GM23338 (cell line): Measurements from ENCODE around the gene ADRA2B. TPM values are rescaled to one million over a fixed set of nuclear protein-coding genes. Genes with fewer than 3 reads are reported as not detected.

Source experiments
- ATAC-seq: fragments of 200-7000 bp; cut with Tn5 transposase; 3 replicates; pipeline ENCODE4 v1.9.1; 2020
- DNase-seq: peaks from one replicate; pipeline ENCODE4 v3.0.0-alpha.2; 2015; ENCODE audit warnings: low spot score
- H2AFZ ChIP-seq: fragments of 200-600 bp; sonication (generic); 2 replicates; pipeline ENCODE4 v1.8.0; 2016; ENCODE audit warnings: antibody characterized with exemption, mild to moderate bottlenecking, moderate library complexity
- H3F3A ChIP-seq: fragments of 200-600 bp; sonication (generic); replicated peaks from 2 replicates; pipeline ENCODE4 v1.8.0; 2017; ENCODE audit warnings: antibody characterized with exemption, mixed run types, low read depth
- H3K27ac ChIP-seq: fragments of 200-600 bp; sonication (generic); 2 replicates; pipeline ENCODE4 v1.6.1; 2016; ENCODE audit warnings: low read depth
- H3K27me3 ChIP-seq: fragments of 200-600 bp; sonication (generic); 2 replicates; pipeline ENCODE4 v1.8.0; 2016; ENCODE audit warnings: mild to moderate bottlenecking, mixed run types, moderate library complexity; ENCODE audit not compliant: insufficient read depth
- H3K36me3 ChIP-seq: fragments of 200-600 bp; sonication (generic); 2 replicates; pipeline ENCODE4 v1.8.0; 2016; ENCODE audit warnings: mild to moderate bottlenecking; ENCODE audit not compliant: insufficient read depth
- H3K4me1 ChIP-seq: fragments of 200-600 bp; sonication (generic); 2 replicates; pipeline ENCODE4 v1.8.0; 2016; ENCODE audit warnings: mild to moderate bottlenecking, moderate library complexity; ENCODE audit not compliant: insufficient read depth
- H3K4me2 ChIP-seq: fragments of 200-600 bp; sonication (generic); 2 replicates; pipeline ENCODE4 v1.7.1; 2017; ENCODE audit warnings: mixed run types
- H3K4me3 ChIP-seq: fragments of 200-600 bp; sonication (generic); 2 replicates; pipeline ENCODE4 v1.6.1; 2016; ENCODE audit warnings: mixed run types
- H3K79me2 ChIP-seq: fragments of 200-600 bp; sonication (generic); replicated peaks from 2 replicates; pipeline ENCODE4 v1.8.0; 2017; ENCODE audit warnings: mild to moderate bottlenecking; ENCODE audit not compliant: insufficient read depth
- H3K9me2 ChIP-seq: fragments of 200-600 bp; sonication (generic); 2 replicates; pipeline ENCODE4 v1.8.0; 2017; ENCODE audit not compliant: insufficient read depth
- H4K20me1 ChIP-seq: fragments of 200-600 bp; sonication (generic); replicated peaks from 2 replicates; pipeline ENCODE4 v1.8.0; 2017; ENCODE audit warnings: mild to moderate bottlenecking; ENCODE audit not compliant: insufficient read depth
- H3K27ac Mint-ChIP-seq: 2 replicates; pipeline ENCODE4 v1.8.0; 2020; ENCODE audit warnings: inconsistent platforms, mild to moderate bottlenecking, moderate library complexity, mixed read lengths
- H3K27me3 Mint-ChIP-seq: 3 replicates; pipeline ENCODE4 v1.8.0; 2022; ENCODE audit warnings: low read depth, mild to moderate bottlenecking, moderate library complexity, mixed read lengths, inconsistent platforms; ENCODE audit not compliant: insufficient read depth, poor library complexity
- H3K36me3 Mint-ChIP-seq: 3 replicates; pipeline ENCODE4 v1.8.0; 2021; ENCODE audit warnings: low read depth, mild to moderate bottlenecking, inconsistent platforms, moderate library complexity, mixed read lengths
- H3K4me1 Mint-ChIP-seq: 3 replicates; pipeline ENCODE4 v1.8.0; 2020; ENCODE audit warnings: mild to moderate bottlenecking, inconsistent platforms, mixed read lengths
- H3K4me3 Mint-ChIP-seq: 3 replicates; pipeline ENCODE4 v1.8.0; 2021; ENCODE audit warnings: moderate library complexity, mild to moderate bottlenecking, inconsistent platforms, mixed read lengths
- H3K9me3 Mint-ChIP-seq: 3 replicates; pipeline ENCODE4 v1.8.0; 2020; ENCODE audit warnings: moderate library complexity, mild to moderate bottlenecking, inconsistent platforms, mixed read lengths
- CREB1 ChIP-seq: fragments of 250-450 bp; sonication (Bioruptor Pico); IDR thresholded peaks from 2 replicates; pipeline ENCODE4 v1.5.0; 2020; ENCODE audit warnings: low read depth, mild to moderate bottlenecking, moderate library complexity
- EZH2 ChIP-seq: fragments of 200-600 bp; sonication (generic); IDR thresholded peaks from one replicate; pipeline ENCODE4 v1.8.0; 2017; ENCODE audit warnings: antibody characterized with exemption, mild to moderate bottlenecking, low read depth; ENCODE audit not compliant: unreplicated experiment
- EZH2phosphoT487 ChIP-seq: fragments of 200-600 bp; sonication (generic); IDR thresholded peaks from one replicate; pipeline ENCODE4 v1.8.1; 2018; ENCODE audit warnings: antibody characterized with exemption; ENCODE audit not compliant: unreplicated experiment
- JUNB ChIP-seq: IDR thresholded peaks from one replicate; pipeline ENCODE4 v1.6.1; 2016; ENCODE audit warnings: antibody characterized with exemption; ENCODE audit not compliant: unreplicated experiment
- NANOG ChIP-seq: IDR thresholded peaks from 2 replicates; pipeline ENCODE4 v1.6.1; 2016; ENCODE audit warnings: antibody characterized with exemption, borderline replicate concordance
- POLR2AphosphoS5 ChIP-seq: IDR thresholded peaks from 2 replicates; pipeline ENCODE4 v1.6.1; 2016; ENCODE audit warnings: antibody characterized with exemption, low read depth
- STAT1 ChIP-seq: IDR thresholded peaks from one replicate; pipeline ENCODE4 v1.6.1; 2016; ENCODE audit warnings: antibody characterized with exemption; ENCODE audit not compliant: unreplicated experiment
- ZNF114 ChIP-seq: fragments of 250-450 bp; sonication (Bioruptor Pico); IDR thresholded peaks from 2 replicates; pipeline ENCODE4 v1.5.0; 2020; ENCODE audit warnings: mild to moderate bottlenecking, moderate library complexity
- ZNF331 ChIP-seq: fragments of 250-450 bp; sonication (Bioruptor Pico); IDR thresholded peaks from 2 replicates; pipeline ENCODE4 v1.5.0; 2020; ENCODE audit warnings: low read depth, mild to moderate bottlenecking, moderate library complexity
- polyA plus RNA-seq: library from polyadenylated mRNA; unstranded; fragments of >200 nt; fragmentation: Nextera tagmentation; extraction: Ambion mirVana; gene quantifications from 2 replicates; pipeline ENCODE4 v1.2.1, GENCODE V29; 2016
- total RNA-seq: library from RNA; depleted of rRNA; stranded (reverse); fragments of >200 nt; shearing (Covaris generic); gene quantifications from 2 replicates; pipeline ENCODE4 v1.2.3, GENCODE V29; 2014
- TF ChIP-seq, protein P1 (sequence below): fragments of 250-450 bp; sonication (Bioruptor Pico); IDR thresholded peaks from 2 replicates; pipeline ENCODE4 v1.5.0; 2020; ENCODE audit warnings: mild to moderate bottlenecking, moderate library complexity
- TF ChIP-seq, protein P2 (sequence below): IDR thresholded peaks from one replicate; pipeline ENCODE4 v1.6.1; 2018; ENCODE audit warnings: antibody characterized with exemption; ENCODE audit not compliant: unreplicated experiment
- TF ChIP-seq, protein P3 (sequence below), 2 experiments: fragments of 200-600 bp in 1 of 2; sonication (generic) in 1 of 2; conservative IDR thresholded peaks; 2 replicates each; pipeline versions ENCODE4 v1.5.1 to v1.6.1; 2016 to 2017; ENCODE audit warnings: antibody characterized with exemption in 2 of 2, low read depth in 2 of 2, mild to moderate bottlenecking in 2 of 2, moderate library complexity in 1 of 2
- TF ChIP-seq, protein P4 (sequence below): IDR thresholded peaks from 2 replicates; pipeline ENCODE4 v1.6.1; 2016; ENCODE audit warnings: antibody characterized with exemption

The ADRA2B gene
- total and polyA plus RNA-seq, 2 experiments from 2014 or later = 1.7 to 5.9 TPM

DNA sequence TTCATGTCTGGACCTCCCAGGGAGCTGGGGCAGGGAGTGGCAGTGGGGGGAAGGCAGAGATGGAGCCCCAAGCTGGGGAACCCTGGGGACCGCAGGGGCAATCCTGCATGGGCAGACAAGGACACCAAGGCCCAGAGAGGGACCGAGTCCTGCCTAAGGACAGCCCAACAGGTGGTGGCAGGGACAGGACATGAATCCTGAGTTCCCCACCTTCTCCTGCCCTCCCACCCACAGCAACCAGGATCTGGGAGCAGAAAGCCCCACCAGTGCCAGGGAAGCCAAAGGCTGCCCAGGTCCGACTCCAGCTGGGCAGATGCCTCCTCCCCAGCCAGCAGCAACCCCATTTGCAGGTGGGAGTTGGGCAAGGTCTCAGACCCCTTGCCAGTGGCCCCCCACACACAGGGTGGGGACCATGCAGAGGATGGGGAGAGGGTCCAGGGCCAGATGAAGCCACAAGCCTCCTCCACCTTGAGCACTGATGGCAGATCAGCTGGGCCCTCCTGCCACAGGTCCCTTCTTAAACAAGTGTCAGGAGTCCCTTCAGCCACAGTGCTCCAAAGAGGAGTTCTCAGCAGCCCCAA is 6.3 kb downstream of the ADRA2B start:
- ATAC-seq = no peak
- Mint-ChIP-seq H3K27me3 (peaks cover 17% of the 10 kb centered on the region), H3K4me3 (no peak overlapping the region), H3K27ac (no peak overlapping the region), H3K4me1 (peaks cover 25% of the 10 kb centered on the region), H3K9me3 (peaks cover 6% of the 10 kb centered on the region), H3K36me3 (peaks cover 5% of the 10 kb centered on the region; the same call in 2 of the 3 replicates)
- Histone ChIP-seq H3K9me2 (no peaks in the 10 kb centered on the region), H4K20me1 (no peaks in the 10 kb centered on the region), H3K4me2 (no peak overlapping the region), H3K4me1 (peaks cover 20% of the 10 kb centered on the region), H3K27me3 (peaks cover 2% of the 10 kb centered on the region), H2AFZ (no peak overlapping the region), H3K36me3 (no peaks in the 10 kb centered on the region), H3F3A (no peaks in the 10 kb centered on the region), H3K27ac (no peak overlapping the region), H3K79me2 (no peaks in the 10 kb centered on the region), H3K4me3 (no peak overlapping the region)
- no peak for DNase-seq
- TF ChIP-seq ZNF114 (CRISPR knock-in tag) = no peak
- TF ChIP-seq POLR2AphosphoS5 = no peak
- TF ChIP-seq, protein P1, sequence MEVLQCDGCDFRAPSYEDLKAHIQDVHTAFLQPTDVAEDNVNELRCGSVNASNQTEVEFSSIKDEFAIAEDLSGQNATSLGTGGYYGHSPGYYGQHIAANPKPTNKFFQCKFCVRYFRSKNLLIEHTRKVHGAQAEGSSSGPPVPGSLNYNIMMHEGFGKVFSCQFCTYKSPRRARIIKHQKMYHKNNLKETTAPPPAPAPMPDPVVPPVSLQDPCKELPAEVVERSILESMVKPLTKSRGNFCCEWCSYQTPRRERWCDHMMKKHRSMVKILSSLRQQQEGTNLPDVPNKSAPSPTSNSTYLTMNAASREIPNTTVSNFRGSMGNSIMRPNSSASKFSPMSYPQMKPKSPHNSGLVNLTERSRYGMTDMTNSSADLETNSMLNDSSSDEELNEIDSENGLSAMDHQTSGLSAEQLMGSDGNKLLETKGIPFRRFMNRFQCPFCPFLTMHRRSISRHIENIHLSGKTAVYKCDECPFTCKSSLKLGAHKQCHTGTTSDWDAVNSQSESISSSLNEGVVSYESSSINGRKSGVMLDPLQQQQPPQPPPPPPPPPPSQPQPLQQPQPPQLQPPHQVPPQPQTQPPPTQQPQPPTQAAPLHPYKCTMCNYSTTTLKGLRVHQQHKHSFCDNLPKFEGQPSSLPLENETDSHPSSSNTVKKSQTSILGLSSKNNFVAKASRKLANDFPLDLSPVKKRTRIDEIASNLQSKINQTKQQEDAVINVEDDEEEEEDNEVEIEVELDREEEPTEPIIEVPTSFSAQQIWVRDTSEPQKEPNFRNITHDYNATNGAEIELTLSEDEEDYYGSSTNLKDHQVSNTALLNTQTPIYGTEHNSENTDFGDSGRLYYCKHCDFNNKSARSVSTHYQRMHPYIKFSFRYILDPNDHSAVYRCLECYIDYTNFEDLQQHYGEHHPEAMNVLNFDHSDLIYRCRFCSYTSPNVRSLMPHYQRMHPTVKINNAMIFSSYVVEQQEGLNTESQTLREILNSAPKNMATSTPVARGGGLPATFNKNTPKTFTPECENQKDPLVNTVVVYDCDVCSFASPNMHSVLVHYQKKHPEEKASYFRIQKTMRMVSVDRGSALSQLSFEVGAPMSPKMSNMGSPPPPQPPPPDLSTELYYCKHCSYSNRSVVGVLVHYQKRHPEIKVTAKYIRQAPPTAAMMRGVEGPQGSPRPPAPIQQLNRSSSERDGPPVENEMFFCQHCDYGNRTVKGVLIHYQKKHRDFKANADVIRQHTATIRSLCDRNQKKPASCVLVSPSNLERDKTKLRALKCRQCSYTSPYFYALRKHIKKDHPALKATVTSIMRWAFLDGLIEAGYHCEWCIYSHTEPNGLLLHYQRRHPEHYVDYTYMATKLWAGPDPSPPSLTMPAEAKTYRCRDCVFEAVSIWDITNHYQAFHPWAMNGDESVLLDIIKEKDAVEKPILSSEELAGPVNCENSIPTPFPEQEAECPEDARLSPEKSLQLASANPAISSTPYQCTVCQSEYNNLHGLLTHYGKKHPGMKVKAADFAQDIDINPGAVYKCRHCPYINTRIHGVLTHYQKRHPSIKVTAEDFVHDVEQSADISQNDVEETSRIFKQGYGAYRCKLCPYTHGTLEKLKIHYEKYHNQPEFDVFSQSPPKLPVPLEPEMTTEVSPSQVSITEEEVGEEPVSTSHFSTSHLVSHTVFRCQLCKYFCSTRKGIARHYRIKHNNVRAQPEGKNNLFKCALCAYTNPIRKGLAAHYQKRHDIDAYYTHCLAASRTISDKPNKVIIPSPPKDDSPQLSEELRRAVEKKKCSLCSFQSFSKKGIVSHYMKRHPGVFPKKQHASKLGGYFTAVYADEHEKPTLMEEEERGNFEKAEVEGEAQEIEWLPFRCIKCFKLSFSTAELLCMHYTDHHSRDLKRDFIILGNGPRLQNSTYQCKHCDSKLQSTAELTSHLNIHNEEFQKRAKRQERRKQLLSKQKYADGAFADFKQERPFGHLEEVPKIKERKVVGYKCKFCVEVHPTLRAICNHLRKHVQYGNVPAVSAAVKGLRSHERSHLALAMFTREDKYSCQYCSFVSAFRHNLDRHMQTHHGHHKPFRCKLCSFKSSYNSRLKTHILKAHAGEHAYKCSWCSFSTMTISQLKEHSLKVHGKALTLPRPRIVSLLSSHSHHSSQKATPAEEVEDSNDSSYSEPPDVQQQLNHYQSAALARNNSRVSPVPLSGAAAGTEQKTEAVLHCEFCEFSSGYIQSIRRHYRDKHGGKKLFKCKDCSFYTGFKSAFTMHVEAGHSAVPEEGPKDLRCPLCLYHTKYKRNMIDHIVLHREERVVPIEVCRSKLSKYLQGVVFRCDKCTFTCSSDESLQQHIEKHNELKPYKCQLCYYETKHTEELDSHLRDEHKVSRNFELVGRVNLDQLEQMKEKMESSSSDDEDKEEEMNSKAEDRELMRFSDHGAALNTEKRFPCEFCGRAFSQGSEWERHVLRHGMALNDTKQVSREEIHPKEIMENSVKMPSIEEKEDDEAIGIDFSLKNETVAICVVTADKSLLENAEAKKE = no peak
- no peak for TF ChIP-seq EZH2
- no peak for TF ChIP-seq ZNF331
- TF ChIP-seq, protein P2, sequence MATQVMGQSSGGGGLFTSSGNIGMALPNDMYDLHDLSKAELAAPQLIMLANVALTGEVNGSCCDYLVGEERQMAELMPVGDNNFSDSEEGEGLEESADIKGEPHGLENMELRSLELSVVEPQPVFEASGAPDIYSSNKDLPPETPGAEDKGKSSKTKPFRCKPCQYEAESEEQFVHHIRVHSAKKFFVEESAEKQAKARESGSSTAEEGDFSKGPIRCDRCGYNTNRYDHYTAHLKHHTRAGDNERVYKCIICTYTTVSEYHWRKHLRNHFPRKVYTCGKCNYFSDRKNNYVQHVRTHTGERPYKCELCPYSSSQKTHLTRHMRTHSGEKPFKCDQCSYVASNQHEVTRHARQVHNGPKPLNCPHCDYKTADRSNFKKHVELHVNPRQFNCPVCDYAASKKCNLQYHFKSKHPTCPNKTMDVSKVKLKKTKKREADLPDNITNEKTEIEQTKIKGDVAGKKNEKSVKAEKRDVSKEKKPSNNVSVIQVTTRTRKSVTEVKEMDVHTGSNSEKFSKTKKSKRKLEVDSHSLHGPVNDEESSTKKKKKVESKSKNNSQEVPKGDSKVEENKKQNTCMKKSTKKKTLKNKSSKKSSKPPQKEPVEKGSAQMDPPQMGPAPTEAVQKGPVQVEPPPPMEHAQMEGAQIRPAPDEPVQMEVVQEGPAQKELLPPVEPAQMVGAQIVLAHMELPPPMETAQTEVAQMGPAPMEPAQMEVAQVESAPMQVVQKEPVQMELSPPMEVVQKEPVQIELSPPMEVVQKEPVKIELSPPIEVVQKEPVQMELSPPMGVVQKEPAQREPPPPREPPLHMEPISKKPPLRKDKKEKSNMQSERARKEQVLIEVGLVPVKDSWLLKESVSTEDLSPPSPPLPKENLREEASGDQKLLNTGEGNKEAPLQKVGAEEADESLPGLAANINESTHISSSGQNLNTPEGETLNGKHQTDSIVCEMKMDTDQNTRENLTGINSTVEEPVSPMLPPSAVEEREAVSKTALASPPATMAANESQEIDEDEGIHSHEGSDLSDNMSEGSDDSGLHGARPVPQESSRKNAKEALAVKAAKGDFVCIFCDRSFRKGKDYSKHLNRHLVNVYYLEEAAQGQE = no peak
- TF ChIP-seq STAT1 = no peak
- TF ChIP-seq NANOG = no peak
- no peak for TF ChIP-seq JUNB
- TF ChIP-seq EZH2phosphoT487 = no peak
- TF ChIP-seq, protein P3, sequence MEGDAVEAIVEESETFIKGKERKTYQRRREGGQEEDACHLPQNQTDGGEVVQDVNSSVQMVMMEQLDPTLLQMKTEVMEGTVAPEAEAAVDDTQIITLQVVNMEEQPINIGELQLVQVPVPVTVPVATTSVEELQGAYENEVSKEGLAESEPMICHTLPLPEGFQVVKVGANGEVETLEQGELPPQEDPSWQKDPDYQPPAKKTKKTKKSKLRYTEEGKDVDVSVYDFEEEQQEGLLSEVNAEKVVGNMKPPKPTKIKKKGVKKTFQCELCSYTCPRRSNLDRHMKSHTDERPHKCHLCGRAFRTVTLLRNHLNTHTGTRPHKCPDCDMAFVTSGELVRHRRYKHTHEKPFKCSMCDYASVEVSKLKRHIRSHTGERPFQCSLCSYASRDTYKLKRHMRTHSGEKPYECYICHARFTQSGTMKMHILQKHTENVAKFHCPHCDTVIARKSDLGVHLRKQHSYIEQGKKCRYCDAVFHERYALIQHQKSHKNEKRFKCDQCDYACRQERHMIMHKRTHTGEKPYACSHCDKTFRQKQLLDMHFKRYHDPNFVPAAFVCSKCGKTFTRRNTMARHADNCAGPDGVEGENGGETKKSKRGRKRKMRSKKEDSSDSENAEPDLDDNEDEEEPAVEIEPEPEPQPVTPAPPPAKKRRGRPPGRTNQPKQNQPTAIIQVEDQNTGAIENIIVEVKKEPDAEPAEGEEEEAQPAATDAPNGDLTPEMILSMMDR (conservative IDR thresholded peaks at IDR 0.05; ENCODE audit: low read depth in 2 of 2) = no peak
- no peak for TF ChIP-seq CREB1 (CRISPR knock-in tag)
- TF ChIP-seq, protein P4, sequence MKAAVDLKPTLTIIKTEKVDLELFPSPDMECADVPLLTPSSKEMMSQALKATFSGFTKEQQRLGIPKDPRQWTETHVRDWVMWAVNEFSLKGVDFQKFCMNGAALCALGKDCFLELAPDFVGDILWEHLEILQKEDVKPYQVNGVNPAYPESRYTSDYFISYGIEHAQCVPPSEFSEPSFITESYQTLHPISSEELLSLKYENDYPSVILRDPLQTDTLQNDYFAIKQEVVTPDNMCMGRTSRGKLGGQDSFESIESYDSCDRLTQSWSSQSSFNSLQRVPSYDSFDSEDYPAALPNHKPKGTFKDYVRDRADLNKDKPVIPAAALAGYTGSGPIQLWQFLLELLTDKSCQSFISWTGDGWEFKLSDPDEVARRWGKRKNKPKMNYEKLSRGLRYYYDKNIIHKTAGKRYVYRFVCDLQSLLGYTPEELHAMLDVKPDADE = no peak
